GM23248 (cell line): ENCODE data around the gene LCLAT1. TPM values are rescaled to one million over a fixed set of nuclear protein-coding genes. Genes with fewer than 3 reads are reported as not detected.
A peak's percentile ranks its signal among the peaks of the same experiment; 100 is the strongest.

Experiments used
- DNase-seq: peaks from one replicate; pipeline ENCODE4 v3.0.0-alpha.2; 2015
- H2AFZ ChIP-seq: fragments of 200-600 bp; sonication (generic); 2 replicates; pipeline ENCODE4 v1.6.1; 2016; ENCODE audit warnings: antibody characterized with exemption
- H3F3A ChIP-seq: fragments of 200-600 bp; sonication (generic); 2 replicates; pipeline ENCODE4 v1.6.1; 2016; ENCODE audit warnings: mild to moderate bottlenecking, antibody characterized with exemption, mixed run types; ENCODE audit not compliant: insufficient read depth
- H3K27ac ChIP-seq: fragments of 200-600 bp; sonication (generic); 2 replicates; pipeline ENCODE4 v1.5.1; 2016; ENCODE audit warnings: mild to moderate bottlenecking
- H3K27me3 ChIP-seq: fragments of 200-600 bp; sonication (generic); replicated peaks from 2 replicates; pipeline ENCODE4 v1.6.1; 2016; ENCODE audit warnings: mild to moderate bottlenecking; ENCODE audit not compliant: insufficient read depth
- H3K36me3 ChIP-seq: fragments of 200-600 bp; sonication (generic); 2 replicates; pipeline ENCODE4 v1.6.1; 2016; ENCODE audit warnings: low read depth, mild to moderate bottlenecking
- H3K4me1 ChIP-seq: fragments of 200-600 bp; sonication (generic); 2 replicates; pipeline ENCODE4 v1.6.1; 2016; ENCODE audit warnings: mild to moderate bottlenecking; ENCODE audit not compliant: insufficient read depth
- H3K4me2 ChIP-seq: fragments of 200-600 bp; sonication (generic); one replicate; pipeline ENCODE4 v1.6.1; 2016; ENCODE audit warnings: mild to moderate bottlenecking; ENCODE audit not compliant: unreplicated experiment
- H3K4me3 ChIP-seq: fragments of 200-600 bp; sonication (generic); 2 replicates; pipeline ENCODE4 v1.5.1; 2016; ENCODE audit warnings: mild to moderate bottlenecking
- H3K79me2 ChIP-seq: fragments of 200-600 bp; sonication (generic); 2 replicates; pipeline ENCODE4 v1.6.1; 2016; ENCODE audit warnings: mild to moderate bottlenecking; ENCODE audit not compliant: insufficient read depth
- H3K9ac ChIP-seq: fragments of 200-600 bp; sonication (generic); 2 replicates; pipeline ENCODE4 v1.6.1; 2016; ENCODE audit warnings: mild to moderate bottlenecking
- H3K9me2 ChIP-seq: fragments of 200-600 bp; sonication (generic); 2 replicates; pipeline ENCODE4 v1.6.1; 2016; ENCODE audit warnings: mixed run types, mild to moderate bottlenecking, moderate library complexity; ENCODE audit not compliant: insufficient read depth
- H3K9me3 ChIP-seq: fragments of 200-600 bp; sonication (generic); one replicate; pipeline ENCODE4 v1.6.1; 2017; ENCODE audit warnings: low read depth
- H4K20me1 ChIP-seq: fragments of 200-600 bp; sonication (generic); 2 replicates; pipeline ENCODE4 v1.6.0; 2016; ENCODE audit not compliant: insufficient read depth
- EZH2 ChIP-seq: fragments of 200-600 bp; sonication (generic); IDR thresholded peaks from 2 replicates; pipeline ENCODE4 v1.6.1; 2018; ENCODE audit warnings: antibody characterized with exemption, mild to moderate bottlenecking; ENCODE audit not compliant: insufficient read depth, poor library complexity, severe bottlenecking
- EZH2phosphoT487 ChIP-seq: fragments of 200-600 bp; sonication (generic); IDR thresholded peaks from 2 replicates; pipeline ENCODE4 v1.6.1; 2018; ENCODE audit warnings: antibody characterized with exemption, moderate library complexity, mild to moderate bottlenecking, low read depth; ENCODE audit not compliant: insufficient read depth
- WGBS, 2 experiments: methylation state at CpG; one replicate each; pipeline ENCODE4 v1.1.6; 2015 to 2017; ENCODE audit warnings: low lambda C conversion rate in 2 of 2, low coverage in 1 of 2; ENCODE audit errors: missing lambda C conversion rate in 2 of 2; 5-methylcytosine and 5-hydroxymethylcytosine counted together
- in situ Hi-C: fragments of 300-500 bp; cut with MboI; formaldehyde crosslinking; loops from 2 replicates; pipeline ENCODE4 v1.15.0; 2020
- polyA plus RNA-seq: library from polyadenylated mRNA; unstranded; fragments of >200 nt; fragmentation: Nextera tagmentation; extraction: Ambion mirVana; gene quantifications from 2 replicates; pipeline ENCODE4 v1.2.1, GENCODE V29; 2016
- total RNA-seq: library from RNA; depleted of rRNA; stranded (reverse); fragments of >200 nt; shearing (Covaris generic); gene quantifications from 2 replicates; pipeline ENCODE4 v1.2.3, GENCODE V29; 2014

The LCLAT1 gene
- total and polyA plus RNA-seq, 2 experiments from 2014 or later: 29.7 to 32.3 TPM

GRCh38 chr2:30421604-30422443, 25.2 kb upstream of the LCLAT1 start:
- H3K4me3 ChIP-seq: peak overlapping the region; percentile 53
- H3K36me3 ChIP-seq: no peaks in the 10 kb centered on the region
- H3K9me3 ChIP-seq: no peaks in the 10 kb centered on the region
- H3K79me2 ChIP-seq: no peaks in the 10 kb centered on the region
- H3K4me2 ChIP-seq: peak overlapping the region; percentile 80
- TF ChIP-seq EZH2phosphoT487 (no peak), EZH2 (no peak)
- 12 to 20% methylated on average over 11 of the region's 11 CpGs for WGBS, 2 experiments
- in situ Hi-C loops: no loop called here
- H3K27me3 ChIP-seq: no peaks in the 10 kb centered on the region
- peak overlapping the region; percentile 77 for H2AFZ ChIP-seq
- peak overlapping the region; percentile 97 for H3K27ac ChIP-seq
- H3F3A ChIP-seq: peaks cover 35% of the 10 kb centered on the region
- DNase-seq: peak; percentile 94
- peaks cover 45% of the 10 kb centered on the region for H3K4me1 ChIP-seq
- H3K9ac ChIP-seq: peak overlapping the region; percentile 78
- H4K20me1 ChIP-seq: no peaks in the 10 kb centered on the region
- no peaks in the 10 kb centered on the region for H3K9me2 ChIP-seq

GRCh38 chr2:30422444-30423040, 24.5 kb upstream of the LCLAT1 start:
- H3K79me2 ChIP-seq: no peaks in the 10 kb centered on the region
- H3K9ac ChIP-seq: peak overlapping the region; percentile 78
- H3K9me2 ChIP-seq: no peaks in the 10 kb centered on the region
- peak overlapping the region; percentile 53 for H3K4me3 ChIP-seq
- TF ChIP-seq EZH2 (no peak), EZH2phosphoT487 (no peak)
- H2AFZ ChIP-seq: peak overlapping the region; percentile 77
- H3K27me3 ChIP-seq: no peaks in the 10 kb centered on the region
- H3K36me3 ChIP-seq: no peaks in the 10 kb centered on the region
- DNase-seq: peak; percentile 87
- in situ Hi-C loops: no loop called here
- peak overlapping the region; percentile 80 for H3K4me2 ChIP-seq
- no peaks in the 10 kb centered on the region for H3K9me3 ChIP-seq
- WGBS, 2 experiments: 43% methylated on average over 8 of the region's 8 CpGs
- peaks cover 35% of the 10 kb centered on the region for H3F3A ChIP-seq
- H3K27ac ChIP-seq: peak overlapping the region; percentile 97
- no peaks in the 10 kb centered on the region for H4K20me1 ChIP-seq
- H3K4me1 ChIP-seq: peaks cover 45% of the 10 kb centered on the region

GRCh38 chr2:30424231-30424630, 22.8 kb upstream of the LCLAT1 start:
- Histone ChIP-seq H3K9me2 (no peaks in the 10 kb centered on the region), H3K9me3 (no peaks in the 10 kb centered on the region), H3F3A (peaks cover 35% of the 10 kb centered on the region), H3K4me1 (peaks cover 45% of the 10 kb centered on the region), H4K20me1 (no peaks in the 10 kb centered on the region), H3K27me3 (no peaks in the 10 kb centered on the region), H2AFZ (no peak overlapping the region), H3K4me3 (no peak overlapping the region), H3K27ac (peak overlapping the region; percentile 93), H3K9ac (0 out of 2 replicates have a peak overlapping the region, but pooled peaks have one; percentile 65), H3K4me2 (no peak overlapping the region), H3K79me2 (no peaks in the 10 kb centered on the region), H3K36me3 (no peaks in the 10 kb centered on the region)
- no peak for TF ChIP-seq EZH2
- no peak for TF ChIP-seq EZH2phosphoT487
- WGBS, 2 experiments: 95 to 100% methylated on average over 1 of the region's 1 CpG
- in situ Hi-C loops: no loop called here
- peak; percentile 60 for DNase-seq

GRCh38 chr2:30425326-30425725, 21.7 kb upstream of the LCLAT1 start:
- no peaks in the 10 kb centered on the region for H3K36me3 ChIP-seq
- H3K79me2 ChIP-seq: no peaks in the 10 kb centered on the region
- in situ Hi-C loops: no loop called here
- no peaks in the 10 kb centered on the region for H3K27me3 ChIP-seq
- peak overlapping the region; percentile 93 for H3K27ac ChIP-seq
- H3K9ac ChIP-seq: peak overlapping the region; percentile 65
- DNase-seq: peak; percentile 94
- TF ChIP-seq EZH2: no peak
- no peak for TF ChIP-seq EZH2phosphoT487
- peaks cover 35% of the 10 kb centered on the region for H3F3A ChIP-seq
- H2AFZ ChIP-seq: peak overlapping the region; percentile 36; the same call in 1 of the 2 replicates
- H3K9me3 ChIP-seq: no peaks in the 10 kb centered on the region
- no peak overlapping the region for H3K4me2 ChIP-seq
- no peaks in the 10 kb centered on the region for H3K9me2 ChIP-seq
- no peak overlapping the region for H3K4me3 ChIP-seq
- no peaks in the 10 kb centered on the region for H4K20me1 ChIP-seq
- peaks cover 45% of the 10 kb centered on the region for H3K4me1 ChIP-seq
- 5 to 6% methylated on average over 4 of the region's 4 CpGs for WGBS, 2 experiments
